Measurements from ENCODE around the gene EMILIN1. TPM values are rescaled to one million over a fixed set of nuclear protein-coding genes. Genes with fewer than 3 reads are reported as not detected.
A peak's percentile ranks its signal among the peaks of the same experiment; 100 is the strongest.

EMILIN1 gene
- total RNA-seq, 4 donors from 2014 or later: 6.2 to 27.8 (median 9.9) TPM

GRCh38 chr2:27065128-27065527, 13.3 kb upstream of the EMILIN1 start:
- peaks cover 8 to 23% (median 20%) of the 10 kb centered on the region in 3 donors for H3K4me1 ChIP-seq
- no peaks in the 10 kb centered on the region for H3K27me3 ChIP-seq
- intact Hi-C loops (cut with DNase I): no loop called here
- peaks cover 0 to 83% (median 10%) of the 10 kb centered on the region in 3 donors for H3K36me3 ChIP-seq
- DNase-seq: no peak
- WGBS, 2 donors: 90 to 93% methylated on average over 2 to 3 of the region's 3 CpGs
- TF ChIP-seq CTCF (IDR thresholded peaks at IDR 0.05): no peak
- TF ChIP-seq POLR2A (IDR thresholded peaks at IDR 0.05): no peak
- H3K27ac ChIP-seq: no peak overlapping the region
- no peak overlapping the region for H3K4me3 ChIP-seq
- no peaks in the 10 kb centered on the region for H3K9me3 ChIP-seq

- intact Hi-C loops (cut with DNase I): no loop called here
- 88 to 100% methylated on average over 2 to 5 of the region's 5 CpGs for WGBS, 2 donors
- peaks cover 16 to 40% (median 29%) of the 10 kb centered on the region in 3 donors for H3K4me1 ChIP-seq
These were observed 11.0 kb upstream of the EMILIN1 start for GRCh38 chr2:27067385-27067784.

GRCh38 chr2:27069436-27069835, 9.0 kb upstream of the EMILIN1 start:
- intact Hi-C loops (cut with DNase I): no loop called here
- Histone ChIP-seq H3K4me1 (peaks cover 16 to 61% (median 32%) of the 10 kb centered on the region in 3 donors), H3K4me3 (no peak overlapping the region), H3K27me3 (no peaks in the 10 kb centered on the region), H3K9me3 (no peaks in the 10 kb centered on the region), H3K27ac (peak overlapping the region in 1 of 4 donors; percentile 98), H3K36me3 (peaks cover 0 to 59% (median 10%) of the 10 kb centered on the region in 3 donors)
- TF ChIP-seq CTCF (IDR thresholded peaks at IDR 0.05) (no peak), POLR2A (IDR thresholded peaks at IDR 0.05) (no peak)
- no peak for DNase-seq
- WGBS, 2 donors: 83 to 95% methylated on average over 6 of the region's 6 CpGs

More at GRCh38 chr2:27067385-27067784, 11.0 kb upstream of the EMILIN1 start:
- no peak for TF ChIP-seq CTCF (IDR thresholded peaks at IDR 0.05)
- no peak for TF ChIP-seq POLR2A (IDR thresholded peaks at IDR 0.05)
- no peak for DNase-seq
- Histone ChIP-seq H3K9me3 (no peaks in the 10 kb centered on the region), H3K36me3 (peaks cover 0 to 68% (median 10%) of the 10 kb centered on the region in 3 donors), H3K4me3 (no peak overlapping the region), H3K27ac (no peak overlapping the region), H3K27me3 (no peaks in the 10 kb centered on the region)

GRCh38 chr2:27069961-27070618, 8.3 kb upstream of the EMILIN1 start:
- H3K36me3 ChIP-seq: peaks cover 0 to 52% (median 10%) of the 10 kb centered on the region in 3 donors
- peak overlapping the region; percentile 70 to 96 (median 82) for H3K4me3 ChIP-seq
- H3K9me3 ChIP-seq: no peaks in the 10 kb centered on the region
- 85 to 86% methylated on average over 8 of the region's 8 CpGs for WGBS, 2 donors
- intact Hi-C loops (cut with DNase I): no loop called here
- peaks cover 16 to 67% (median 38%) of the 10 kb centered on the region in 3 donors for H3K4me1 ChIP-seq
- H3K27ac ChIP-seq: peak overlapping the region; percentile 90 to 98 (median 94)
- no peak for DNase-seq
- TF ChIP-seq POLR2A (IDR thresholded peaks at IDR 0.05) (no peak), CTCF (IDR thresholded peaks at IDR 0.05) (no peak)
- H3K27me3 ChIP-seq: no peaks in the 10 kb centered on the region

- Histone ChIP-seq H3K4me1 (peaks cover 16 to 74% (median 45%) of the 10 kb centered on the region in 3 donors), H3K27me3 (no peaks in the 10 kb centered on the region), H3K9me3 (no peaks in the 10 kb centered on the region), H3K36me3 (peaks cover 0 to 45% (median 10%) of the 10 kb centered on the region in 3 donors), H3K4me3 (peak overlapping the region; percentile 70 to 96 (median 82)), H3K27ac (peak overlapping the region; percentile 90 to 98 (median 94))
- DNase-seq: no peak
- TF ChIP-seq POLR2A (IDR thresholded peaks at IDR 0.05): no peak
- no peak for TF ChIP-seq CTCF (IDR thresholded peaks at IDR 0.05)
- intact Hi-C loops (cut with DNase I): no loop called here
- 2 to 5% methylated on average over 8 to 11 of the region's 11 CpGs for WGBS, 2 donors
These were observed 7.7 kb upstream of the EMILIN1 start for GRCh38 chr2:27070653-27071276.
